SU-DHL-6 (cell line): ENCODE data around the gene TRIAP1.

Experiments used
- H2AFZ ChIP-seq: fragments of 200-600 bp; sonication (generic); 2 replicates; pipeline ENCODE4 v1.6.1; 2014; ENCODE audit warnings: low read depth, mild to moderate bottlenecking, moderate library complexity, mixed read lengths, antibody characterized with exemption, low read length; ENCODE audit not compliant: severe bottlenecking
- H3F3A ChIP-seq: fragments of 200-600 bp; shearing (Covaris generic); 2 replicates; pipeline ENCODE4 v1.6.0; 2016; ENCODE audit warnings: antibody characterized with exemption, mild to moderate bottlenecking; ENCODE audit not compliant: insufficient read depth
- H3K27ac ChIP-seq: fragments of 200-600 bp; sonication (generic); 2 replicates; pipeline ENCODE4 v1.5.1; 2016; ENCODE audit warnings: low read depth, mild to moderate bottlenecking, low read length, moderate library complexity, mixed read lengths
- H3K27me3 ChIP-seq: fragments of 200-600 bp; sonication (generic), shearing (Covaris generic); 2 replicates; pipeline ENCODE4 v1.6.0; 2014; ENCODE audit warnings: mild to moderate bottlenecking, low read length
- H3K36me3 ChIP-seq: fragments of 200-600 bp; sonication (generic); 2 replicates; pipeline ENCODE4 v1.6.1; 2014; ENCODE audit warnings: mild to moderate bottlenecking, low read length, mixed read lengths
- H3K4me2 ChIP-seq: fragments of 300-600, 200-600 bp; shearing (Covaris generic), sonication (generic); 2 replicates; pipeline ENCODE4 v1.6.0; 2014; ENCODE audit warnings: low read length, low read depth, mild to moderate bottlenecking; ENCODE audit not compliant: poor library complexity, severe bottlenecking
- H3K4me3 ChIP-seq: fragments of 200-600 bp; sonication (generic); 2 replicates; pipeline ENCODE4 v1.5.1; 2014; ENCODE audit warnings: antibody characterized with exemption, low read length, mild to moderate bottlenecking, mixed read lengths; ENCODE audit not compliant: insufficient read depth, poor library complexity, severe bottlenecking
- H3K79me2 ChIP-seq: fragments of 200-600 bp; sonication (generic); 2 replicates; pipeline ENCODE4 v1.6.1; 2014; ENCODE audit warnings: mild to moderate bottlenecking, low read length, moderate library complexity; ENCODE audit not compliant: insufficient read depth
- H3K9ac ChIP-seq: fragments of 200-600 bp; sonication (generic); 2 replicates; pipeline ENCODE4 v1.7.0; 2014; ENCODE audit warnings: mild to moderate bottlenecking, low read length
- H3K9me2 ChIP-seq: fragments of 200-600 bp; sonication (generic); replicated peaks from 2 replicates; pipeline ENCODE4 v1.6.1; 2014; ENCODE audit warnings: low read length; ENCODE audit not compliant: insufficient read depth
- H3K9me3 ChIP-seq: fragments of 200-600 bp; sonication (generic); 2 replicates; pipeline ENCODE4 v1.6.1; 2014; ENCODE audit warnings: low read length, mixed read lengths; ENCODE audit not compliant: insufficient read depth
- H4K20me1 ChIP-seq: fragments of 200-600 bp; sonication (generic); 2 replicates; pipeline ENCODE4 v1.6.1; 2014; ENCODE audit warnings: low read depth, mild to moderate bottlenecking, antibody characterized with exemption, low read length, moderate library complexity, mixed read lengths
- CTCF ChIP-seq: fragments of 200-600 bp; sonication (generic); IDR thresholded peaks from one replicate; pipeline ENCODE4 v1.5.1; 2017; ENCODE audit warnings: antibody characterized with exemption, mild to moderate bottlenecking, low read length, moderate library complexity; ENCODE audit not compliant: insufficient read depth, poor library complexity, severe bottlenecking
- EZH2phosphoT487 ChIP-seq: fragments of 200-600 bp; sonication (generic), shearing (Covaris generic); conservative IDR thresholded peaks from 2 replicates; pipeline ENCODE4 v1.6.1; 2018; ENCODE audit warnings: mild to moderate bottlenecking, antibody characterized with exemption, low read length, moderate library complexity, mixed read lengths

Gene TRIAP1

GRCh38 chr12:120467439-120467838 is 21.3 kb upstream of the TRIAP1 start:
- no peak overlapping the region for H3K4me3 ChIP-seq
- peaks cover 62% of the 10 kb centered on the region for H3K79me2 ChIP-seq
- H3K9ac ChIP-seq: no peak overlapping the region; the same call in 1 of the 2 replicates
- H3F3A ChIP-seq: peaks cover 20% of the 10 kb centered on the region; the same call in 1 of the 2 replicates
- no peak for TF ChIP-seq CTCF
- no peak for TF ChIP-seq EZH2phosphoT487
- no peaks in the 10 kb centered on the region for H3K9me2 ChIP-seq
- H3K27ac ChIP-seq: no peak overlapping the region
- H3K4me2 ChIP-seq: peak overlapping the region; percentile 66
- H3K9me3 ChIP-seq: no peaks in the 10 kb centered on the region
- H2AFZ ChIP-seq: no peak overlapping the region
- no peaks in the 10 kb centered on the region for H3K27me3 ChIP-seq
- peaks cover 27% of the 10 kb centered on the region for H3K36me3 ChIP-seq
- H4K20me1 ChIP-seq: peaks cover 38% of the 10 kb centered on the region

- TF ChIP-seq CTCF: peak; percentile 48
- no peak for TF ChIP-seq EZH2phosphoT487
- H4K20me1 ChIP-seq: peaks cover 38% of the 10 kb centered on the region
- peaks cover 19% of the 10 kb centered on the region; the same call in 1 of the 2 replicates for H3F3A ChIP-seq
- H3K9me2 ChIP-seq: no peaks in the 10 kb centered on the region
- peak overlapping the region; percentile 66 for H3K4me2 ChIP-seq
- H3K9ac ChIP-seq: no peak overlapping the region; the same call in 1 of the 2 replicates
- no peaks in the 10 kb centered on the region for H3K9me3 ChIP-seq
- H2AFZ ChIP-seq: no peak overlapping the region
- H3K4me3 ChIP-seq: no peak overlapping the region
- H3K27ac ChIP-seq: no peak overlapping the region
- peaks cover 55% of the 10 kb centered on the region for H3K79me2 ChIP-seq
- H3K27me3 ChIP-seq: no peaks in the 10 kb centered on the region
- H3K36me3 ChIP-seq: peaks cover 34% of the 10 kb centered on the region
Measured at GRCh38 chr12:120466560-120467315, 20.6 kb upstream of the TRIAP1 start.

GRCh38 chr12:120465756-120466155 is 19.6 kb upstream of the TRIAP1 start:
- no peak overlapping the region for H3K9ac ChIP-seq
- H3K4me2 ChIP-seq: no peak overlapping the region
- H3K4me3 ChIP-seq: no peak overlapping the region
- H3K79me2 ChIP-seq: peaks cover 55% of the 10 kb centered on the region
- H3K36me3 ChIP-seq: peaks cover 38% of the 10 kb centered on the region
- TF ChIP-seq EZH2phosphoT487 (no peak), CTCF (no peak)
- peaks cover 38% of the 10 kb centered on the region for H4K20me1 ChIP-seq
- H3F3A ChIP-seq: peaks cover 21% of the 10 kb centered on the region; the same call in 1 of the 2 replicates
- no peak overlapping the region for H2AFZ ChIP-seq
- H3K9me2 ChIP-seq: no peaks in the 10 kb centered on the region
- no peak overlapping the region for H3K27ac ChIP-seq
- H3K9me3 ChIP-seq: no peaks in the 10 kb centered on the region
- H3K27me3 ChIP-seq: no peaks in the 10 kb centered on the region
